DOHH2 (cell line): Measurements from ENCODE around the gene SNRNP48.

Source experiments
- EZH2phosphoT487 ChIP-seq: fragments of 200-600 bp; sonication (generic); IDR thresholded peaks from 2 replicates; pipeline ENCODE4 v1.6.1; 2017; ENCODE audit warnings: borderline replicate concordance, mild to moderate bottlenecking, antibody characterized with exemption, low read length, moderate library complexity, mixed read lengths
- TF ChIP-seq, protein P1 (sequence below): fragments of 200-600 bp; sonication (generic); IDR thresholded peaks from one replicate; pipeline ENCODE4 v1.5.1; 2014; ENCODE audit warnings: antibody characterized with exemption, mild to moderate bottlenecking, low read depth, low read length; ENCODE audit not compliant: poor library complexity, severe bottlenecking

- TF ChIP-seq, protein P1, sequence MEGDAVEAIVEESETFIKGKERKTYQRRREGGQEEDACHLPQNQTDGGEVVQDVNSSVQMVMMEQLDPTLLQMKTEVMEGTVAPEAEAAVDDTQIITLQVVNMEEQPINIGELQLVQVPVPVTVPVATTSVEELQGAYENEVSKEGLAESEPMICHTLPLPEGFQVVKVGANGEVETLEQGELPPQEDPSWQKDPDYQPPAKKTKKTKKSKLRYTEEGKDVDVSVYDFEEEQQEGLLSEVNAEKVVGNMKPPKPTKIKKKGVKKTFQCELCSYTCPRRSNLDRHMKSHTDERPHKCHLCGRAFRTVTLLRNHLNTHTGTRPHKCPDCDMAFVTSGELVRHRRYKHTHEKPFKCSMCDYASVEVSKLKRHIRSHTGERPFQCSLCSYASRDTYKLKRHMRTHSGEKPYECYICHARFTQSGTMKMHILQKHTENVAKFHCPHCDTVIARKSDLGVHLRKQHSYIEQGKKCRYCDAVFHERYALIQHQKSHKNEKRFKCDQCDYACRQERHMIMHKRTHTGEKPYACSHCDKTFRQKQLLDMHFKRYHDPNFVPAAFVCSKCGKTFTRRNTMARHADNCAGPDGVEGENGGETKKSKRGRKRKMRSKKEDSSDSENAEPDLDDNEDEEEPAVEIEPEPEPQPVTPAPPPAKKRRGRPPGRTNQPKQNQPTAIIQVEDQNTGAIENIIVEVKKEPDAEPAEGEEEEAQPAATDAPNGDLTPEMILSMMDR: no peak
- TF ChIP-seq EZH2phosphoT487: 0 out of 2 replicates have a peak, but pooled peaks have one; percentile 19
Measured at GRCh38 chr6:7542874-7543624, 46.9 kb upstream of the SNRNP48 start.
